Stimulated activated CD4-positive, alpha-beta T cell treated with anti-CD3 and anti-CD28 coated beads, Interleukin-4, amount 100 ng/mL, for 1 hour (primary cell): ENCODE results near the gene TBC1D5.
"Not testable (repeated sequence)": the region's sequence is repeated elsewhere in the genome, so short reads cannot be mapped to it uniquely, and the experiment has no call there.

Experiments used
- DNase-seq: peaks from one replicate; pipeline ENCODE4 v3.0.0-alpha.2; 2020

Gene TBC1D5, protein sequence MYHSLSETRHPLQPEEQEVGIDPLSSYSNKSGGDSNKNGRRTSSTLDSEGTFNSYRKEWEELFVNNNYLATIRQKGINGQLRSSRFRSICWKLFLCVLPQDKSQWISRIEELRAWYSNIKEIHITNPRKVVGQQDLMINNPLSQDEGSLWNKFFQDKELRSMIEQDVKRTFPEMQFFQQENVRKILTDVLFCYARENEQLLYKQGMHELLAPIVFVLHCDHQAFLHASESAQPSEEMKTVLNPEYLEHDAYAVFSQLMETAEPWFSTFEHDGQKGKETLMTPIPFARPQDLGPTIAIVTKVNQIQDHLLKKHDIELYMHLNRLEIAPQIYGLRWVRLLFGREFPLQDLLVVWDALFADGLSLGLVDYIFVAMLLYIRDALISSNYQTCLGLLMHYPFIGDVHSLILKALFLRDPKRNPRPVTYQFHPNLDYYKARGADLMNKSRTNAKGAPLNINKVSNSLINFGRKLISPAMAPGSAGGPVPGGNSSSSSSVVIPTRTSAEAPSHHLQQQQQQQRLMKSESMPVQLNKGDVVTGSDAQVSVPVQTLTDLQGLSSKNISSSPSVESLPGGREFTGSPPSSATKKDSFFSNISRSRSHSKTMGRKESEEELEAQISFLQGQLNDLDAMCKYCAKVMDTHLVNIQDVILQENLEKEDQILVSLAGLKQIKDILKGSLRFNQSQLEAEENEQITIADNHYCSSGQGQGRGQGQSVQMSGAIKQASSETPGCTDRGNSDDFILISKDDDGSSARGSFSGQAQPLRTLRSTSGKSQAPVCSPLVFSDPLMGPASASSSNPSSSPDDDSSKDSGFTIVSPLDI

DNA sequence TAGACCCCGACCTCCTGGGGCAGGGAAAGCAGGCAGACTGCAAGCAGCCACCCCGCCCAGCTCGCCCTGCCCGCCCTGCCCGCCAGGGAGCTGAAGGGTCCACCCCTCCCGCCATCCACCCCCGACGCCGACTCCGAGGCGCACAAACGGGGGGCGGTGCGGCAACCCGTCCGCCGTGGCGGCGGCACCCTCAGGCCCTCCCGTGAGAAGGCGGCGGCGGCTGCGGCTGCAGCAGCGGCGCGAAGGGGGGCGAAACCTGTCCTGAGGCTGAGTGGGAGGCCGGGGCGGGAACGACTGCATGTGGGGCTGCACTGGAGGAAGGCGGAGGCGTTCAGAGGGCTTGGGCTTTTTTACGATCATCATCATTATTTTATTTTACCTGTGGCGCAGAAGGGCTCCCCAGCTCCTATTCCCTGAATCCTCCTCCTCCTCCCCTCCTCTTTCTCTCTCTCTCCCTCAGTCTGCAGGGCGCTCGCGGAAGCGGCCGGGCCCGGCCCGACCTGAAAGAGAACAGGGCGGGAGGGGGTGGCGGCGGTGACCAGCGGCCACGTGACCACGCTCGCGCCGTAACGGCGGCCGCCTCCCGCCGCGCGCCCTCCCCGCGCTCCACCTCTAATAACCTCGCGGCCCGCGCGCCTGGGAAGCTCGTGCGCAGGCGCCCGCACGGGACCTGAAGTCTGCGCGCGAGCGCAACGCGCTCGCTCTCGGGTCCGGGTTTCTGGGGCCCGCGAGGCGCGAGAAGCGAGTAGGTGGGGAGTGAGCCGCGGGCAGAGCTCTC, at the start of gene TBC1D5:
TSS of gene TBC1D5 (minus strand) at position 530 of the 778 bp plus-strand sequence. CDS start 234,061 bp downstream, outside the sequence.
- peak; percentile 90 for DNase-seq

DNA sequence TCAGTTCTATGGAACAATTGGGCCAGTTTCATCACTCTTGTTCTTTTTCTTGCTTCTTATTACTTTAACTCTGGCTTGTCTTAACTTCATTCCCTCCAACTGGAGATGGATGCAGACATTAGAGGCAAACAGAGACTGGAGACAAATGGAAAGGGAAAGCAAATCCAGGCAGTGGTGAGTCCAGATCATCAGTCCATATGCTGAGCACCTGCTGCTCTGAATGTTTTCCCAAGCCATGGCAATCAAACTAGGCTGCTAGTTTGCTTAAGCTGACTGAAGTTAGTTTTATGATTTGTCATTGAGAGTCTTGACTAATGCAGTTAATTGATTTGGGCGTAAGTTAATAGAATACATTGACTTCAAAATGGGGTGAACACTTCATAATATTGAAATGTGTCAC, 41.0 kb upstream of the TBC1D5 start:
- DNase-seq, result no peak

DNA sequence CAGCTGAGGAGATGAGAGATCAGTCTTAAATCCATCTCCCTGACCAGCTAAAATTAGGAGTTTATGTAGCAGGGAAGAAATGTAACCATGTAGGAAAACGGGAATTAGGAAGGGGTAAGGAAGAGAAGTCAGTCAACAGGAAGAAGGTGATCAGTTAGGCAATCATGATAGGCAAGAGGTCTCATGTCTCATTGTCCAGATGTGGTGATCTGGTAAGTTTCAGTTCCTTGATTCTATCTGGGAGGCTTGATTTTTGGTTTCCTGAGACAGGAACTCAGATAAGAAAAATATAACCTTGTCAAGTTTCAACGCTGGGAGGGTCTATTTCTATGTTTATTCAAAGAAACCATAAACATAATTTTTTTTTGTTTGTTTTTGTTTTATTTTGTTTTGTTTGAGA, 40.3 kb upstream of the TBC1D5 start:
- no peak for DNase-seq

DNA sequence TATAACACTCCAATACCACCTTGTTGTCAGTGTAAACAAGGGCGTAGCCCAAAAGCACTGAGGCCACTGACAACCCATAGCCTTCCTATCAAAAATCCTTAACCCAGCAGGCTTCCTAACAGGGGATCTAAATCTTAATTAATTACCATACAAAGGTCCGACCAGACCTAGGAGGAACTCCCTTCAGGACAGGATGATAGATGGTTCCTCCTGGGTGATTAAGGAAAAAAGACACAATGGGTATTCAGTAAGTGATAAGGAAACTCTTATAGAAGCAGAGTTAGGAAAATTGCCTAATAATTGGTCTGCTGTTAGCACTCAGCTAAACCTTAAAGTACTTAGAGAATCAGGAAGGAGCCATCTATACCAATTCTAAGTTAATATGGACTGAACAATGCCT, 37.9 kb upstream of the TBC1D5 start:
- DNase-seq, result not testable (repeated sequence)

DNA sequence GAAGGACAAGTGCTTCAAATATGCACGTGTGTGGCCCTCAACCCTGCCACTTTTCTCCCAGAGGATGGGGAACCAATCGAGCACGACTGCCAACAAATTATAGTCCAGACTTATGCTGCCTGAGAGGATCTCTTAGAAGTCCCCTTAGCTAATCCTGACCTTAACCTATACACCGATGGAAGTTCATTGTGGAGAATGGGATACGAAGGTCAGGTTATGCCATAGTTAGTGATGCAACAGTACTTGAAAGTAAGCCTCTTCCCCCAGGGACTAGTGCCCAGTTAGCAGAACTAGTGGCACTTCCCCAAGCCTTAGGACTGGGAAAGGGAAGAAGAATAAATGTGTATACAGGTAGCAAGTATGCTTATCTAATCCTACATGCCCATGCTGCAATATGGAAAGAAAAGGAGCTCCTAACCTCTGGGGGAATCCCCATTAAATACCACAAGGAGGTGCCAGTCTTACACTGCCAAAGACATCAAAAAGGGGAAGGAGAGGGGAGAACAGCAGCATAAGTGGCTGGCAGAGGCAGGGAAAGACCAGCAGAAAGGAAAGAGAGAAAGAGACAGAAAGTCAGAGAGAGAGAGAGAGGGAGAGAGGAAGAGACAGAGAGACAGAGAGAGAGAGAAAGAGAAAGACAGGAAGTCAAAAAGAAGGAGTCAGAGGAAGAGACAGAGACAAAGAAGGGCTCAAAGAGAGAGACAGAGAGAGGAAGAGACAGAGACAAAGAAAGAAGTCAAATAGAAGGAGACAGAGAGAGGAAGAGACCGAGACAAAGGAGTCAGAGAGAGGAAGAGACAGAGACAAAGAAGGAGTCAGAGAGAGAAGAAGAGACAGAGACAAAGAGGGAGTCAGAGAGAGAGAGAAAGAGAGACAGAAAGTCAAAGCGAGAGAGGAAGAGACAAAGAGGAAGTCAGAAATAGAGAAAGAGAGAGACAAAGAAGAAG, 37.1 kb upstream of the TBC1D5 start:
- DNase-seq, result not testable (repeated sequence)

DNA sequence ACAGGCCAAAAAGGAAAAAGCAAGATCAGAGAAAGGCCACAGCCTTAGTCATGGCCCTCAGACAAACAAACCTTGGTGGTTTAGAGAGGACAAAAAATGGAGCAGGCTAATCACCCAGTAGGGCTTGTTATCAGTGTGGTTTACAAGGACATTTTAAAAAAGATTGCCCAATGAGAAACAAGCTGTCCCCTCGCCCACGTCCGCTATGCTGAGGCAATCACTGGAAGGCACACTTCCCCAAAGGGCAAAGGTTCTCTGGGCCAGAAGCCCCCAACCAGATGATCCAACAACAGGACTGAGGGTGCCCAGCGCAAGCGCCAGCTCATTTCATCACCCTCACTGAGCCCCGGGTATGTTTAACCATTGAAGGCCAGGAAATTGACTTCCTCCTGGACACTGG, 34.9 kb upstream of the TBC1D5 start:
- not testable (repeated sequence) for DNase-seq

DNA sequence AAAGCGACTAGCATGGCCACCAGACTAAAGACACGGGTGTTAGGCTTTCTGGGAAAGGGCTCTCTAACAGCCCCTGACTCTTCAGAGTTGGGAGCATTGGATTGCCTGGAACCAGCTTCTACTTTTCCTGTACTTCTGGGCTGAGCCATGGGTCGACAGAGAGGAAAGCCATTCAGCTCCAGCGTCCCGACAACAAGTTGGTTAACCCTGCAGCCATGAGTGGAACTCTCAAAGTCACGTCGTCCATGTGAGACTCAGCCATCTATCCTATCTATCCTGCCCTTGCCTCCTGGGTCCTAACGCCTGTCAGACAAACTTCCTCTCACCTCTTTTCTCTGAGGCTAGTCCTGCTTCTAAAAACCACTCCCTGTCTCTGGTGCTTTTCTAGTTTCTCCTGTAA, 32.6 kb upstream of the TBC1D5 start:
- DNase-seq, result no peak

DNA sequence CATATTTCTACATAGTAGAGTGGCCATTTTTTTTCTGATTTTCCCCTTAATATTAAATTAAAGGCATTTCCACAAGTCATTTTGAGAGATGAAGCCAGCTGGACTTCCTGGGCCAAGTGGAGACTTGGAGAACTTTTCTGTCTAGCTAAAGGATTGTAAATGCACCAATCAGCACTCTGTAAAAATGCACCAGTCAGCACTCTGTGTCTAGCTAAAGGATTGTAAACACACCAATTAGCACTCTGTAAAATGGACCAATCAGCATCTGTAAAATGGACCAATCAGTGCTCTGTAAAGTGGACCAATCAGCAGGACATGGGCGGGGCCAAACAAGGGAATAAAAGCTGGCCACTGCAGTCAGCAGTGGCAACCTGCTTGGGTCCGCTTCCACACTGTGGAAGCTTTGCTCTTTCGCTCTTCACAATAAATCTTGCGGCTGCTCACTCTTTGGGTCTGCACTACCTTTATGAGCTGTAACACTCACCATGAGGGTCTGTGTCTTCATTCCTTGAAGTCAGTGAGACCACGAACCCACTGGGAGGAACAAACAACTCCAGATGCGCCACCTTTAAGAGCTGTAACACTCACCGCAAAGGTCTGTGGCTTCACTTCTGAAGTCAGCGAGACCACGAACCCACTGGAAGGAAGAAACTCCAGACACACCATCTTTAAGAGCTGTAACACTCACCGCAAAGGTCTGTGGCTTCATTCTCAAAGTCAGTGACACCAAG, 31.9 kb upstream of the TBC1D5 start:
- DNase-seq, result peak; percentile 4

DNA sequence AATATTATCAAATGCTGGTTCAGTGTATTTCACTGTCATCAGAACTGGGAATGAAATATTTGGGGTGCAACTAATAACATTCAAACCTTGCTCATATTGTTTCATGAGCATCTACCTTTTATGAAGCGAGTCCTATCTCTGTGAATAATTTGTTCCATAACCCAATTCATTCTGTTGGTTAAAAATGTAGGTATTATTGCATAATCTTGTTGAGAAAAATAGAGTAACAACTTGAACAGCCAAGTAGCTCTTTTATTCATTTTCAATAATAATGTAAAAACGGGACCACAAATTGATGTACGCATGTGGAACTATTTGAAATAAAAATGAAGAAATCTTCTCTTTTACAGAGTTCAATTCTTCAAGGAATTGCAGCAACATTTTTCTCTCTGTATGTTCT, 30.1 kb upstream of the TBC1D5 start:
- DNase-seq, result no peak

DNA sequence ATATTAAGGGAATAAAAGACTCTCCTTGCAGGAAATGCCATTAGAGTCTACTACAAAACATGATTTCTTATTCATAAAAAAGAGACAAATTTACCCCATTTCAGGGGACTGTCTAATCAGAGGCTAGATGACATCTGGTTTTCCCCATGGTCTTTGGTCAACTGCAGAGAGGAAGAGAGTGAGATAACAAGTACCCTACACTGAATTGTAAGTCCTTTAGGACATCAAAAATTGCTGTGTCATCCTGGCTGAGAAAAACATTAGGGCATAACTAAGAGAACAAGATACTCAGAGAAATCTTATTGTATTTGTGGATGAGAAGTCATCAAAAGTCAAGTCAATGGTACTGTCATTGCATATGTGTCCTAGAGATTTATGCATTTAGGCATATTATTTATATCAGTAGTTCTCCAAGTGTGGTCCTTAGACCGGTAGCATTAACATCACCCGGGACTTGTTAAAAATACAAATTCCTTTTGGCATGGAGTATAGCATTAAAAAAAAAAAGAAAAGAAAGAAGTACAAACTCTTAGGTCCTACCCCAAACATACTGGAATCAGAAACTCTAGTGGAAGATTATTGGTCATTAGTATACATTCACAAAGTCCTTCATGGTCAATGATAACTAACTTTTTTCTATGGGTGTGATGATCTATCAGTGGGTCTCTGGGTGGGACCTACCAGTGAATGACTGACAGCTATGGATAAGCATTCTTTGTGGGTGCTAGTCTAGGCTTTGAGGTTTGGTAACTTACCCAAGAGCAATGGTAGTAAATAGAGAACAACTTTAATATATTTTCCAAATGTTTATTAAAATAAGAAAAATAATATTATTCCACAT, 29.0 kb upstream of the TBC1D5 start:
- DNase-seq, result no peak

DNA sequence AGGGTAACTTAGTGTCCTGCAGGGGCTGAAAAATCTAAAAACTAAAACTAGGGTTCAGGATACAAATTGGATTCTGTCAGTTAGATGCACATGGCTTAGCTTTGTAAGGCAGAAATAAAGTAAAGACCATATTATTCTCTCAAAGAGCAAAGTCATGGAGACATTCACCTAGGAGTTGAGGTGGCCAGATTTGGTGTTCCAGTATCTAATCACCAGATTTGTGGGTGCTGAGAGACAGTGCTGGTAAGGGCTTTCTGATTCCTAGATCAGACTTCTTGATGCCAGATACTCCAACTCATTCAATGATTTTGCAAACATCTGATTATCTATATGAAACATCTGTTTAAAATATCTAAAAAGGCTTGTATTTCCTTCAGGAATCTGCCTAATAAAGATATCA, 28.3 kb upstream of the TBC1D5 start:
- no peak for DNase-seq

DNA sequence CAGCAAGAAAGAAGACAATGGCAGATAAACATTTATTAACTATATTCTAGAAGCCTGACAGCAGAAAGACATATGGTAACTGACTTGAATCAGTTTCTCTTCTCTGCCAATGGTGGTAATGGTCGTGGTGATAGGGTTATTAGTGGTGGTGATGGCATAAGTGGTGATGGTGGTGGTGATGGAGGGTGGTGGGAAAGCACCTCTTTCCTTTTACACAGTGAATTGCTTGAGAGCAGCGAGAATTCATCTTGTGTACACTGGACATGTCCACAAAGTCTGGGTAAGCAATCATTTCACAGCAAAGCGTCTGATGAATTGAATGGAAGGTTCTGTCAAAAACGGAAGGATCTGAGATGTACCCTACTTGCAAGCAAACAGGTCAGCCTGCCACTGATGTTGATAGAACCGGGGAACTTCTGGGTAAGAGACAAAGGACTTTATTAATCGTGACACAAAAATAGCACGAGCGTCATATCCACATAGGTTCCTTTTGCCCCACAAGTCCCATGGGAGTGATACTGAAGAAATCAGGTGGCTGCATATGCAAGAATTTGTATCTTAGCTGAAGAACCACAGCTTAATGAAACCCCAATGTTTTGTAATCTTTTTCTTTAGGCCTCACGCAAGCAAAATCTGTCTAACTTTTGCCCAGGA, 23.5 kb upstream of the TBC1D5 start:
- DNase-seq, result no peak

DNA sequence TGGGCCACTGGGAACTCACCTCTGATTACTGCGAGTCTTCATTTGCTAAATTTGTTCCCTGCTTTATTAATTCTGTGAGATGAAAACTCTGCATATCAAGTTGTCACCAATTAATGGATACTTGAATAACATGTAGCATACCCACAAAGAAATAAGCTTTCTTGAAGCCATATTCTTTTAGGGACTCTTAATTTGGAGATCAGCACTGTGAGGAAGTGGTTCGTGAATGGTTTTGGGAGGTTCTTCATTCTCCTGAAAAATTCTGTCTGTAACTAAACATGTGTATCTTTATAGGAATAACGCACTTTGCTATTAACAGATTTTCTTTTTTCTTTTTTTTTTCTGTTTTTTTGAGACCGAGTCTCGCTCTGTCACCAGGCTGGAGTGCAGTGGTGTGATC, 19.1 kb upstream of the TBC1D5 start:
- DNase-seq, result no peak

DNA sequence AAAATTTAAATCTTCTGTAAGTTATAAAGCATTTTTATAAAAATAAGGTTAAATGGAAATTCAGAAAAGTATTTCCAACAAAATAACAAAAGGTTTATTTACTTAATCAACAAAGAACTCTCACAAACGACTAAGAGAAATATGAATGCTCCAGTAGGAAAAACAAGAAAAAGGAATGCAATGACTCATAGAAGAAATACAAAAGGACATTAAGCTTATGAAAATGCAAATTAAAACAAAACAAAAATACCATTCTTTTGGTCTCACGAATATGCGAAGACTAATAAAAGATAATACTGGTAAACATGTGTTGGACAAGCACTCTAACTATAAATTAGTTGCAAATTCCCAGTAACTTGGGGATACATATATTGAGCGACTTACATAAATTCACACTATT, 17.5 kb upstream of the TBC1D5 start:
- no peak for DNase-seq

DNA sequence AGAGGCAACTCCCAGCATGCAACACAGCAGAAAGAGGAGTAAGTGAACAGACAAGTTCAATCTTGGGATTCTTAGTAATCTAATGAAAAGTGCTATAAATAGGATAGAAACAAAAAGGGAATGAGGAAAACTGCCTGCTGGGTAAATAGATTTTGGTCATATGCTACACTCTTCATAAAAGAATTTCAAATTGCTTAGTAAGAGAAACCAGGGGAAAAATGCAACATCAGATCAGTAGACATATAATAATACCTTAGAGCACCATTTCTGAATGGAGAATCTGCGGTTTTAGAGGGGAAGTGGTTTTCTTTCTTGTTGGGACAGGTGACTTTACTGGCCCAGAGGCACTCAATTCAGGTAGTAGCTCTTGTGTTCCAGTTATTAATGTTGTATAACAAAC, 13.4 kb upstream of the TBC1D5 start:
- DNase-seq, result no peak

DNA sequence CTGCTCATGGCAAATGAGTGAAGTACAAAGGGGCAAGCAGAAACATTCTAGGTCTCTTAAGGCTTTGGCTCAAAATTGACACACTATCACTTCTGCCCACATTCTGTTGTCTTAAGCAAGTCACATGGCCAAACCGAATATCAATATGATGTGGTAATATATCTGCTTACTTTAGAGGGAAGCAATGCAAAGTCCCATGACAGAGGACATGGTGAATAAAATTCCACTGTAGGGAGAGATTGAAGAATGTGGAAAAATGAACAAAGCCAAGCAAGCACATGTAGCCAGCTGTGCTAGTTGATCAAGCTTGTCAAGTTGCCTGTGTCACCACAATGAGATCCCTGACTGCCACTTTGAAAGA, 11.2 kb upstream of the TBC1D5 start:
- DNase-seq, result no peak

DNA sequence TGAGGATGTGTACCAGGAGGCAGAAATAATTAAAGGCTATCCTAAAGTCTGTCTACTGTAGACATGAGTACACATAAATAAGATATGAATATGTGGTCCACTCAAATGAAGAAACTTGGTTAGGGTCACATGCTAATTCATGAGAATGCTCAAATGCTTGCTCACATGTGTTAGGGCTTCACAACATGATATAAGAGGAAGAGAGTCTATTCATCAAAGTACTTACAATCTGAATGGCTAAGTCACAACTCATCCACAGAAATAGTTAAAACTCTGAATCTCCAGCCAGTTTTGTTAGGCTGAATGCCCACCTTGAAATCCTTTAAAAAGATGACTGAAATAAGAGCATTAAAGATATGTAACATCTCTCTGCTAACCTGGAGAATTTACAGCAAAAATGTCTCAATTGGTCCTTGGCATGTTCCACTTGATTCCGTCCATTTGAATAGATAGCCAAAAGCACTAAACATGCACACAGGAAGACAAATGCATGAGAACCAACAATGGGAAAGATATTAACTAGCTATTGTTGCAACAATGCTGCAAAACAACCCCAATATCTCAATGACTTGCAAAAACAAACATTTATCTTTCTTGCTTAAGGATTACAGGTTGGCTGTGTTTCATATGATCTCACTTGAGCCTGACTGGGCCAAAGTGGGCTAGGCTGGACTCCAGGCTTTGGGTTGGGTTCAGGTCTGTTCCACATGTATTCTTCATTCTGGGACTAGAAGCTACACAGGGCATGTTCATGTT, 10.6 kb upstream of the TBC1D5 start:
- no peak for DNase-seq

DNA sequence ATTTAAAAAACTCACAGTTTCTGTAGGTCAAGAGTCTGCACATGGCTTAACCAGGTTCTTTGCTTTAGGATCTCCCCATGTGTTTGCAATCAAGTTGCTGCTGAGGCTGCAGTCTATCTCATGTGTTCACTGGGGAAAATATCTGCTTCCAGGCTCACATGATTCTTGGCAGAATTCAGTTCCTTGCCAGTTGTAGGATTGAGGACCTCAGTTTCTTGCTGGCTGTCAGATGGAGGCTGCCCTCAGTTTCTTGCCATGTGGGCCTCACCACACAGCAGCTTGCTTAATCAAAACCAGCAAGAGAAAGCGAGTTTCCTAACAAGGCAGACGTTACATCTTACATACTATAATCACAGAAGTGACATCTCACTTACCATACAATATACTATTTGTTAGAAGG, 10.0 kb upstream of the TBC1D5 start:
- DNase-seq, result no peak

DNA sequence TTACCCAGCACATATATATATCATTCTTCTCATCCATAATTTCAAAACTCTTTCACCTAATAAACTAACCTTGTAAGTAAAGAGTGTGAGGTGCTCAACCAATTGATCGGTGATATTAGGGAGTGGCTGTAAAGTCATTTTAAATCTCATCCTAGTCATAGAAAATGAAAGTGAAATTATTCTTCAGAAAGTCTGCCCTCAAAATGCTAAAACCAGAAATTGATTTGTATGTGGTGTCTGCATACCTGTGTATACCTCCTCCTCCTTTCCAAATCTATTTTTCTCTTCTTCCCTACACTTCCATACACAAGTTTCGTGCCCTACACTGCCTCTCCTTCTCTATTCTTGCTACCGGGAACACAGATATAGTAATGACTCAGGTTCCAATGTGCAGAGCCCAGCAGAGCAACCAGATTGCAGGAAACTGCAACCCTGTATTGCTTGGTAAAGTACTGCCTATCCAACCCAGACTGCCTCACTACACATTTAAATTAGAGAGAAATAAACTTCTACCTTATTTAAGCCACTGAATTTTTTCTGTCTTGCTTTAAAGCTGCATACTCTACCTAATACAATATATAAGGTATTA, 7.4 kb upstream of the TBC1D5 start:
- no peak for DNase-seq
